Ovary (tissue), 3 donors: ENCODE results near the gene DMRTB1.

Source experiments
- POLR2A ChIP-seq: fragments of 450-650 bp; IDR thresholded peaks from one replicate; pipeline ENCODE4 v1.6.1; 2017; ENCODE audit warnings: antibody characterized with exemption, mild to moderate bottlenecking, moderate library complexity
- TF ChIP-seq, protein P1 (sequence below), 3 donors: fragments of 450-650 bp in 2 of 3; fragments of 200-600 bp in 1 of 3; IDR thresholded peaks; one replicate each; pipeline versions ENCODE4 v1.5.1 to v1.8.0; 2016 to 2022; ENCODE audit warnings: antibody characterized with exemption in 3 of 3, mild to moderate bottlenecking in 1 of 3
- donor health status: DM: no; HTN: no; CAD: no.

DNA sequence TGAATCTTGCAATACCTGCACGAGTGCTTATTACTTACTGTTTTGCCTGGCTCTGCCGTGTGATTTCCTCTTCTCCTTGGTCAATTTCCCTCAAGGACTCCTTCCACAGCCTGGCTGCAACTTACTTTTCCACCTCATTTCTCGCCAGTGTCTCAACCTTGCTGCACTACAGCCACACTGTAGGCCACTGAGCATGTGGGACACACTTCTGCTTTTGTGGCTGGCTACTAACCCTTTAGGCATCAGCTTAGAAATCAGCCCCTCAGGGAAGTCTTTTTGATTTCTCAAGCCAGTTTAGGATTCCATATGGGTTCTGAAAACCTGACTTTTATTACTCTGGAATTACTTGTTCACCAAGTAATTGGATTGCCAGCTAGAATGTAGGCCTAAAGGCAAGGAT lies 5.2 kb upstream of the DMRTB1 start:
- no peak for TF ChIP-seq POLR2A
- TF ChIP-seq, protein P1, sequence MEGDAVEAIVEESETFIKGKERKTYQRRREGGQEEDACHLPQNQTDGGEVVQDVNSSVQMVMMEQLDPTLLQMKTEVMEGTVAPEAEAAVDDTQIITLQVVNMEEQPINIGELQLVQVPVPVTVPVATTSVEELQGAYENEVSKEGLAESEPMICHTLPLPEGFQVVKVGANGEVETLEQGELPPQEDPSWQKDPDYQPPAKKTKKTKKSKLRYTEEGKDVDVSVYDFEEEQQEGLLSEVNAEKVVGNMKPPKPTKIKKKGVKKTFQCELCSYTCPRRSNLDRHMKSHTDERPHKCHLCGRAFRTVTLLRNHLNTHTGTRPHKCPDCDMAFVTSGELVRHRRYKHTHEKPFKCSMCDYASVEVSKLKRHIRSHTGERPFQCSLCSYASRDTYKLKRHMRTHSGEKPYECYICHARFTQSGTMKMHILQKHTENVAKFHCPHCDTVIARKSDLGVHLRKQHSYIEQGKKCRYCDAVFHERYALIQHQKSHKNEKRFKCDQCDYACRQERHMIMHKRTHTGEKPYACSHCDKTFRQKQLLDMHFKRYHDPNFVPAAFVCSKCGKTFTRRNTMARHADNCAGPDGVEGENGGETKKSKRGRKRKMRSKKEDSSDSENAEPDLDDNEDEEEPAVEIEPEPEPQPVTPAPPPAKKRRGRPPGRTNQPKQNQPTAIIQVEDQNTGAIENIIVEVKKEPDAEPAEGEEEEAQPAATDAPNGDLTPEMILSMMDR (IDR thresholded peaks at IDR 0.05): no peak
